Cardiac atrium fibroblast (primary cell): ENCODE measurements around the gene RUNX2. TPM values are rescaled to one million over a fixed set of nuclear protein-coding genes. Genes with fewer than 3 reads are reported as not detected.

Source experiments
- total RNA-seq: library from RNA; depleted of rRNA; stranded (reverse); fragments of >200 nt; gene quantifications from 2 replicates; pipeline ENCODE4 v1.2.3, GENCODE V29; 2015

RUNX2 gene
- total RNA-seq, result 0.49 and 0.72 TPM in 2 replicates

GRCh38 chr6:45327956-45328522 lies at the start of gene RUNX2:
RUNX2 (plus strand) TSS chr6:45328330; CDS start chr6:45328727, 397 bp downstream.

GRCh38 chr6:45377554-45378333 lies 49.6 kb downstream of the RUNX2 start, which contains the start of gene SUPT3H:
SUPT3H (minus strand) TSS chr6:45377934.

Other genes with a start within 250 kb of the RUNX2 start
- 4.9 and 13.3 TPM in 2 replicates for gene SUPT3H, start 49.6 kb downstream of the RUNX2 start, total RNA-seq